SKM-1 (cell line): Measurements from ENCODE around the gene FBP2.
"Not testable (repeated sequence)": the region's sequence is repeated elsewhere in the genome, so short reads cannot be mapped to it uniquely, and the experiment has no call there.

Experiments
- DNase-seq: peaks from one replicate; lab custom pipeline; 2025; ENCODE audit not compliant: unreplicated experiment; lab: John Stamatoyannopoulos, UW

The FBP2 gene

DNA sequence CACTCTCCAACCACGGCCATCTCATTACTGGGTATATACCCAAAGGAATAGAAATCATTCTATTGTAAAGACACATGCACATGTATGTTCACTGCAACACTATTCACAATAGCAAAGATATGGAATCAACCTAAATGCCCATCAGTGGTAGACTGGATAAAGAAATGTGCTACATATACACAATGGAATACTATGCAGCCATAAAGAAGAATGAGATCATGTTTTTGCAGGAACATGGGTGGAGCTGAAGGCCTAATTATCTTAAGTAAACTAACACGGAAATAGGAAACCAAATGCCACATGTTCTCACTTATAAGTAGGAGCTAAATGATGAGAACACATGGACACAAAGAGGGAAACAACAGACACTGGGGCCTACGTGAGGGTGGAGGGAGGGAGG lies 29.3 kb downstream of the FBP2 start:
- not testable (repeated sequence) for DNase-seq

DNA sequence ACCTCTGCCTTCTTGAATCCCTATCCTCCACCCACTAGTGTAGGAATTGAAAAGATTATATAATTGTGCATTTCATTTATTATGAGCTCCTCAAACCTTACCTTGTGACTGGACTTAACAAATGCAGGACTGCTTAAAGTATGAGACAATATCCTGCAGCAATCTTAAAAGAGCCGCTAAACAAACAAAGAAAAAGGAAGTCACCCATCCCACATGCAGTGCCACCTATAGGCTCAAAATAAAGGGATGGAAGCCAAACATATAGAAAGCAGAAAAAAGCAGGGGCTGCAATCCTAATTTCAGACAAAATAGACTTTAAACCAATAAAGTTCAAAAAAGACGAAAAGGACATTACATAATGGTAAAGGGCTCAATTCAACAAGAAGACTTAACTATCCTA lies 30.1 kb downstream of the FBP2 start:
- DNase-seq: no peak

DNA sequence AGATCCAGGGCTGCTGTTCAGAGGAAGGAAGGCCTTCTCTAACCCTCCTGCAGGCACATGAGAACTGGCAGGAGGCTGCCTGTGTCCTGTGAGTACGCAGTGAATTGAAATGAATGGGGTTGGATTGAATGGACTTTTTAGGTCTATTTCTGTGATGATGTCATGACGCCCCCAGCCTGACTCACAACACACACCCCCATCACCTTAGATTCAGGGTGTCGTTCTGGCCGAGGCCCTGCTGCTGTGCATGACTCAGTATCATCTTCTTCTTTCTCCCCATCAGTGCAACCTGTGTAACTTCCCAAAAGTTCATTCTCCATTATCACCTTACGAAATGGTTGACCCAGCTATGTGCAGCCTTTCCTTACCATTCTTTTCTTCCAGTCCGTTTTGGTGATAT lies 33.4 kb downstream of the FBP2 start:
- DNase-seq: no peak

- DNase-seq: no peak
Observed at GRCh38 chr9:94557376-94557775, 36.2 kb downstream of the FBP2 start.

DNA sequence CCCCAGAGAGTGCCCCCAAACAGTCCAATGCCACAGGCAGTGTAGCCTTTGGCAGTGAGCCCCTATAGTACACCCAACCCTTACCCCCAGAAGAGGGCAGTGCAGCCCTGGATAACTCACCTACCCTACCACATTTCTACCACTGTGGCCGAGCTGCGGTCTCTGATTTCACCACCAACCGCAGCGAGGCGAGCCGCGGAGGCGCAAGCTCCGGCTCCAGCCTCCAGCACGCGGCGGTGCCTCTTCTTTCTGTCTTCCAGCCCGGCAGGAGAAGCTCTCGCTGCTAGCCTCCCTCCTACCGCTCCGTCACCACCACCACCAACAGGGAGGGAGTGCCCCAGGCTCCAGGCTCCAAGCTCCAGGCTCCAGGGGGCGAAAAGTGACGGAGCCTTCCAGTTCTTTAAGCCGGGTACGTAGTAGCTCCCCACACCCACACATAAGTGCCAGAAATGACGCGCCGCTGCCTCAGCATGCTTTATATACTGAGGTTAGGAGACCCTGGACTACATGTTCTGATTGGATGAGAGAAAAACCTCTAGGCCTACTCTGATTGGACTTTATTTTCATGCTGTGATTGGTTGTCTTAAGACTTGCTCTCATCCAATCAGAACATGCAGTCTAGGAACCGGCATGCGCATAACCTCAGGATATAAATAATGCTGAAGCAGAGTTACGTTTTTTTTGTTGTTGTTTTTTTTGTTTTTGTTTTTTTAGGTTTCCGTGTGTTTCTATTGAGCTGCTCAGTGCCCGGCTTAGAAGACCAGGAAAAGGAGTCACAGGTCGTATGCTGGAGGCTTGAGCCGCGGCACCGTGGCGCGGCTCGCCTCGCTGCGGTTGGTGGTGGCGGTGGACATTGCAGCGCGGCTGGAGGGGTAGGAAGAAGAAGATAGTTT lies 38.9 kb downstream of the FBP2 start, which contains the start of gene PCAT7:
Gene PCAT7, plus strand, starts transcription at position 645 of the 893 bp plus-strand sequence.
- DNase-seq: peak; percentile 19

DNA sequence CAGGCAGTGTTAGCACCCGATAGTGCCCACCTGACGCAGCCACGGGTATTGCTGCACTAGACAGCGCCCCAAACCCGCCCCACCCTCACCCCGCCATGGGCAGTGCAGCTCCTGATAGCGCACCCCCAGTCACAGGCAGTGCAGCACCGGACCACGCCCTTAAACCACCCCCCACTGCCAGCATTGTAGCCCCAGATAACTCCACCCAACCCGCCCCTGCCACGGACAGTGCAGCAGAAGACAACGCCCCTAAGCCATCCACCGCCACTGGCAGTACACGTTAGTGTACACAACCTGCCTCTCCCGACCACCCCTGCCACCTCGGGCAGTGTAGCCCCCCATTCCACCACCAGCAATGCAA lies 39.6 kb downstream of the FBP2 start:
- DNase-seq: no peak

- no peak for DNase-seq
Observed at GRCh38 chr9:94553029-94553938, 40.3 kb downstream of the FBP2 start.

DNA sequence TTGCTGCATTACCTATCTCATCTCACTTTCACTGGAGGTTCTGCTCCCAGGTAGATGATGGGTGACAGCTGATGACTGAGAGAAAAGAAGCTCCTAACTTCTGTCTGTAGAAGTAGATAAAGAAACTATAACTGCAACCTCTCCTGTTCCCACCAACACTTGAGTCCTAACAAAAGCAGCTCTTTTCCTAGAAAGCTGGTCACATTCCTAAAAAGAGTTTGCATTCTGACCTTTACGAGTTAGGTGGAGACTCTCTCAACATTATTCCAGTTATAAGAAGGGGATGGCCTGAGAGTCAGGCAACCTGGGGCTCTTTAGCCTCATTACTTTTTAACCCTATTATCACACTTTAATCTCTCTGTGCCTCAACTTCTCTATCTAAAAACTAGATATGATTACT lies 47.7 kb downstream of the FBP2 start:
- DNase-seq: no peak

DNA sequence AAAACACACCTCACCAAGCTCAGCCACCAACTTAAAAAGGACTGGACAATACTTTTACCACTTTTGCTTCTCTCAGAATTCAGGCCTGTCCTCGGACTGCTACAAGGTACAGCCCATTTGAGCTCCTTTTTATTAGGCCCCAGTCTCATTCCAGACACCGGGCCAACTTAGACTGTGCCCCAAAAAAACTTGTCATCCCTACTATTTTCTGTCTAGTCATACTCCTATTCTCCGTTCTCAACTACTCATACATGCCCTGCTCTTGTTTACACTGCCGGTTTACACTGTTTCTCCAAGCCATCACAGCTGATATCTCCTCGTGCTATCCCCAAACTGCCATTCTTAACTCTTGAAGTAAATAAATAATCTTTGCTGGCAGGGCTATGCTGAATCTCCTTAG lies 49.3 kb downstream of the FBP2 start:
- not testable (repeated sequence) for DNase-seq

- no peak for DNase-seq
Observed at GRCh38 chr9:94538908-94539307, 54.7 kb downstream of the FBP2 start.

DNA sequence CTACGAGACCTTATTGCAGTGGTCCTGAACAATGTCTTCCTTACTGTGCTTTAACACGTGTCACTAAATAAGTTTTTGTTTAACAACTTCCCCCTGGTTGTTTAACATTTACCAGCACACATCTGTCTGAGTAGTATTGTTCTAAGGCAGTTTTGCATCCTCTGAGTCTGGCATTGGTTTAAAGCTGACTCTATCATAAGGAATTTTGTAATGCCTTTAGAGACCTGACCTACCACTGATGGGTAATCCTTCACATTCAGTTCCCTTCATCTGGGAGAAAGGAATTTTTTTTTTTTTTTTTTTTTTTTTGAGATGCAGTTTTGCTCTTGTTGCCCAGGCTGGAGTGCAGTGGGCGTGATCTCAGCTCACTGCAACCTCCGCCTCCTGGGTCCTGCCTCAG lies 58.7 kb downstream of the FBP2 start:
- no peak for DNase-seq

- DNase-seq: no peak
Observed at GRCh38 chr9:94533601-94534000, 60.0 kb downstream of the FBP2 start.

- no peak for DNase-seq
Observed at GRCh38 chr9:94533155-94533554, 60.5 kb downstream of the FBP2 start.

DNA sequence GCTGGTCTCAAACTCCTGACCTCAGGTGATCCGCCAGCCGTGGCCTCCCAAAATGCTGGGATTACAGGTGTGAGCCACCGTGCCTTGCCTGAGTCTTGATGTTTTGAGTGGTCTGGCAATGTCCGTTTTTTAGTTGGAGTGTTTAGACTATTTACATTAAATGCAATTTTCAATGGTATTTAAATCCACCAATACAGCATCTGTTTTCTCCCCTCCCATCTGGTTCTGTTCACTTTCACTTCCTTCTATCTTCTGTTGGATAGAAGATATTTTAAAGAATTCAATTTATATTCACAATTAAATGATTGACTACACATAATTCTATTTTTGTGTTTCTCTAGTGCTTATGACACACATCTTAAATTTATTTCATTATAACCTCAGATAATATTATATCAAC lies 64.7 kb downstream of the FBP2 start:
- no peak for DNase-seq

DNA sequence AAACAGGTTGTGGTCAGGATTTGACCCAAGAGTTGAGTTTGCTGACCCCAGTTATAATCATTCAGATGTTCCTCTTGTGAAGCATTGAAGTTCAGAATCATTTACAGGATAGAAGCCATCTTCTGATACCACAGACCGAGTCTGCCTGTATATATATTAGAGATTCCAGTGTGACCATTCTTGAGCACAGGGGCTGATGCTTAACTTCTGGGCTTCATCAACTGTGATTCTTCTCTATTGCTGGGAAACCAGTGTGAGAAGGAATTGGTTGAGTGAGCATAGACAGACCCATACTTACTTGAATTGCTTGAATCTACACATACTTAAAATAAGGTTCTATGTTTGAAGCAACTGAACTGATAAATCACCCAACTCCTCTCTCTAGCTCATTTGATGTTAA lies 66.7 kb downstream of the FBP2 start:
- no peak for DNase-seq

- no peak for DNase-seq
Observed at GRCh38 chr9:94526271-94526670, 67.4 kb downstream of the FBP2 start.

DNA sequence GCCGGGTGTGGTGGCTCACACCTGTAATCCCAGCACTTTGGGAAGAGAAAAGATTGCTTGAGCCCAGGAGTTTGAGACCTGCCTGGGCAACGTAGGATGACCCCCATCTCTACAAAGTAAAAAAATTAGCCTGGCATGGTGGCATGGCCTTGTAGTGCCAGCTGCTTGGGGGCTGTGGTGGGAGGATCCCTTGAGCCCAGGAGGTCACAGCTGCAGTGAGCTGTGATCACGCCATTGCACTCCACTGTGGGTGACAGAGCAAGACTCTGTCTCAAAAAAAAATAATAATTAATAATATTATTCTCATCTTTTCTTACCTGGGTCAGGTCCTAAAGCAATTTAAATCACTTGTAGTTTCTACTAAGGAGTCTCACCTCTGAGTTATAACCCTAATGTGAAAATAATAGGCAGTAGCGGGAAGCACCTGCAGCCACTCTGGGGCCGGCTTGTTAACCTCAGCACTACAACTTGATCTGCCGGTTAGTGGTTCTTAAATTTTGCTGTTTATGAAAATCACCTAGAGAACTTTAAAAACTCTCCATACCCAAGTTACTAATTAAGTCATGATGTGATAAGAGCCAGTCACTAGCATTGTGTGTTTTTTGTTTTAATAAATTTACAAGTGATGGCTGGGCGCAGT lies 68.1 kb downstream of the FBP2 start:
- DNase-seq: no peak

- no peak for DNase-seq
Observed at GRCh38 chr9:94517254-94517653, 76.4 kb downstream of the FBP2 start.

DNA sequence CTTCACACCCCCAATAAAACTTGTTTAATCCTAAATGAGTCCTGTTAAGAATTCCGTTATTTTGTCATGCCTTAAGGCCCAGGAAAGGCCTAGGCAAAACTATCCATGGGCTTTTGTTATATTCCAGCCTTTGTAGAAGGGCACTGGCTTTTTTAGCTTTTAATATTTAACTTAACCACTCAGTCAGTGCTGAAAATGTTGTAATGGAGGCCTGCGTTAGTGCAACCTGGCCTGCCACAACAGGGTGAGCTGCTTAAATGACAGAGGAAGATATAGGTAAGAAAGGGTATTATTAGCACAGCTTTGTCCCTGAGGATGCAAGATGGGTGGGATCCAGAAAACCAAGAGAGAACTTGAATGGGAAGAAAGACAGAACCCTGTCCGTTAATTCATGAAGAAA lies 78.9 kb downstream of the FBP2 start:
- no peak for DNase-seq

GRCh38 chr9:94511955-94512265 lies 81.7 kb downstream of the FBP2 start:
- no peak for DNase-seq

DNA sequence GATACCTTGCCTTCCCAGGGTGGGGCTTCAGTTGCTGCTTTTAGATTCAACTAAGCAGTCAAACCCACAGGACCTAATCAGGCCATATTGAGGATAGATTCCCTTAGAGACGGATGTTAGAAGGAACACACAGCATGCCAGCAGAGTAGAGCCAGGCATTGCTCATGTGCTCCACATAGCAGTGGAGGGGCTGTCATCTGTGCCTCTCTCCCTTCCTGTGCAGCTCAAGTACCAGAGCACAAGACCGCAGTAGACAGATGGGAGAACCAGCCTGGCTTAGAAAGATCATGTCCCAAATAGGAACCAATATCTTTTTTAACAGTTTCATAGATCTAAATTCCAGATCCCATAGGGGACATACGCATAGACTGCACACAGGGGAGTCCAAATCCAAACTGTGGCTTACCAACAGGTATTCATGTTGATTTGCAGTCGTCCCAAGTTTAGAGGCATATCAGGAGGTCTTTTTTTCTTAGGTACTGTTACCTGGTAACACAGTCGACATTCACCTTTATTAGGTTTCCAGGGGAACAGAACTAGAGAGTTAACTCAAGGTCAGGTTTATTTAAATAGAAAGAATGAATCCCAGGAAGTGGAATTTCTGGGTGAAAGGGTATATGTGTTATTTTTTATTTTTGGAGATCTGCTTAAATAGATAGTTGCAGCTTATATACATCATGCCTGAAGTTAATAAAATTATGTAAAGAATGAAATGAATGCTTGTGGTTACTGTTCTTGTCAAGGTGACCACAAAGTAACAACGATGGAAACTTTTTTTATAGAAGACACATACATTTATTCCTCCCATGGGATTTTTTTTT lies 82.3 kb downstream of the FBP2 start:
- DNase-seq: no peak
